Tibial nerve (tissue), 4 donors: ENCODE data around the gene LIPJ. TPM values are rescaled to one million over a fixed set of nuclear protein-coding genes. Genes with fewer than 3 reads are reported as not detected.

Source experiments
- DNase-seq, 2 donors: peaks; one replicate each; pipeline ENCODE4 v3.0.0-alpha.2; 2019; ENCODE audit warnings: low spot score in 2 of 2
- H3K27ac ChIP-seq, 4 donors: fragments of 200-600 bp; sonication (generic) in 3 of 4; one replicate each; pipeline ENCODE4 v1.5.1; 2017 to 2019; ENCODE audit warnings: mild to moderate bottlenecking in 1 of 4
- H3K27me3 ChIP-seq, 2 donors: fragments of 200-600 bp; sonication (generic) in 1 of 2; one replicate each; pipeline versions ENCODE4 v1.5.1 to v1.6.0; 2017 to 2019
- H3K36me3 ChIP-seq, 3 donors: fragments of 200-600 bp; sonication (generic); one replicate each; pipeline ENCODE4 v1.5.1; 2018 to 2019
- H3K4me1 ChIP-seq, 4 donors: fragments of 200-600 bp; sonication (generic) in 3 of 4; one replicate each; pipeline ENCODE4 v1.5.1; 2017 to 2019
- H3K4me3 ChIP-seq, 4 donors: fragments of 200-600 bp; sonication (generic) in 3 of 4; one replicate each; pipeline ENCODE4 v1.5.1; 2017 to 2019; ENCODE audit warnings: mild to moderate bottlenecking in 1 of 4, moderate library complexity in 1 of 4
- H3K9me3 ChIP-seq, 4 donors: fragments of 200-600 bp; sonication (generic) in 3 of 4; one replicate each; pipeline ENCODE4 v1.5.1; 2017 to 2019
- CTCF ChIP-seq, 5 experiments: fragments of 200-600 bp in 3 of 5; fragments of 450-650 bp in 2 of 5; sonication (generic) in 3 of 5; IDR thresholded peaks; one replicate each; pipeline ENCODE4 v1.5.1; 2016 to 2019; ENCODE audit warnings: antibody characterized with exemption in 5 of 5, mild to moderate bottlenecking in 3 of 5, moderate library complexity in 2 of 5
- EP300 ChIP-seq, 2 donors: sonication (generic); formaldehyde crosslinking; IDR thresholded peaks; one replicate each; pipeline ENCODE4 v1.6.1; 2017; ENCODE audit warnings: antibody characterized with exemption in 2 of 2, mild to moderate bottlenecking in 1 of 2
- POLR2A ChIP-seq, 2 donors: fragments of 450-650 bp; IDR thresholded peaks; one replicate each; pipeline ENCODE4 v1.6.1; 2017; ENCODE audit warnings: antibody characterized with exemption in 2 of 2, mild to moderate bottlenecking in 2 of 2, moderate library complexity in 2 of 2
- WGBS, 2 donors: methylation state at CpG; one replicate each; pipeline ENCODE4 v1.1.5; 2018; 5-methylcytosine and 5-hydroxymethylcytosine counted together
- total RNA-seq, 4 donors: library from RNA; depleted of rRNA; stranded (reverse); fragments of >200 nt; gene quantifications; one replicate each; pipeline ENCODE4 v1.1.0, GENCODE V29; 2016

LIPJ gene, protein sequence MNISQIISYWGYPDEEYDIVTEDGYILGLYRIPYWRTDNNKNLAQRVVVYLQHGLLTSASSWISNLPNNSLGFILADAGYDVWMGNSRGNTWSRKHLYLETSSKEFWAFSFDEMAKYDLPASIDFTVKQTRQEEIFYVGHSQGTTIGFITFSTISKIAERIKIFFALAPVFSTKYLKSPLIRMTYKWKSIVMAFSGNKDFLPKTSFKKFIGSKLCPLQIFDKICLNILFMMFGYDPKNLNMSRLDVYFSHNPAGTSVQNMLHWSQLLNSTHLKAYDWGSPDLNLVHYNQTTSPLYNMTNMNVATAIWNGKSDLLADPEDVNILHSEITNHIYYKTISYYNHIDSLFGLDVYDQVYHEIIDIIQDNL
- under 1 TPM in 3 of 4 donors, not detected in 1; under 0.01 to 0.87 (median 0.42) TPM for total RNA-seq

- Histone ChIP-seq H3K27me3 (no peaks in the 10 kb centered on the region), H3K27ac (no peak within 1 kb of the TSS), H3K36me3 (no peaks in the 10 kb centered on the region), H3K9me3 (no peaks in the 10 kb centered on the region), H3K4me1 (peaks cover 0 to 12% (median 0%) of the 10 kb centered on the region in 4 donors), H3K4me3 (no peak within 1 kb of the TSS)
- 94 to 95% methylated on average over 2 of the region's 2 CpGs for WGBS, 2 donors
- DNase-seq: no peak
- TF ChIP-seq EP300 (IDR thresholded peaks at IDR 0.05): no peak
- TF ChIP-seq CTCF (IDR thresholded peaks at IDR 0.05): no peak
- no peak for TF ChIP-seq POLR2A (IDR thresholded peaks at IDR 0.05)
Measured at GRCh38 chr10:88586462-88586861, at the start of gene LIPJ. Gene LIPJ, plus strand, starts transcription at chr10:88586762. Its CDS starts 3,926 bp downstream, at chr10:88590688.

DNA sequence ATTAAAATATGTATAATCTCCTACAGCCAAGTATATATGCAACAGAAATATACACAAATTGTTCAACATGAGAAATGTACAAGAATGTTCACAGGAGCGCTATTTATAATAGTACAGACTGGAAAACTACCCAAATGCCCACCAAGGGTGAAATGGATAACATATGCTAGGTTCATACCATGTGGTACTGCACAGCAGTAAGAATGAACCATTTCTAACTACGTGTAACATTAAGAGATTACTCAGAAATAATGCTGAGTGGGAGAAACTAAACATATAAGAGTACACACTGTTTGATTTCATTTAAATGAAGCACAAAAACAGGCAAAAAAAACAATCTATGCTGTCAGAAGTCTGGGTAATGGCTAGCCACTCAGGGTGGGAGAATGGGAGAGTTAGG, 49.2 kb upstream of the LIPJ start:
- no peak overlapping the region for H3K4me3 ChIP-seq
- no peaks in the 10 kb centered on the region for H3K27me3 ChIP-seq
- 64 to 72% methylated on average over 2 of the region's 2 CpGs for WGBS, 2 donors
- H3K36me3 ChIP-seq: no peaks in the 10 kb centered on the region
- peaks cover 0 to 56% (median 16%) of the 10 kb centered on the region in 4 donors for H3K4me1 ChIP-seq
- TF ChIP-seq POLR2A (IDR thresholded peaks at IDR 0.05): no peak
- no peak for TF ChIP-seq CTCF (IDR thresholded peaks at IDR 0.05)
- TF ChIP-seq EP300 (IDR thresholded peaks at IDR 0.05): no peak
- H3K27ac ChIP-seq: peak overlapping the region; percentile 32 to 91 (median 68)
- H3K9me3 ChIP-seq: no peaks in the 10 kb centered on the region
- no peak for DNase-seq

DNA sequence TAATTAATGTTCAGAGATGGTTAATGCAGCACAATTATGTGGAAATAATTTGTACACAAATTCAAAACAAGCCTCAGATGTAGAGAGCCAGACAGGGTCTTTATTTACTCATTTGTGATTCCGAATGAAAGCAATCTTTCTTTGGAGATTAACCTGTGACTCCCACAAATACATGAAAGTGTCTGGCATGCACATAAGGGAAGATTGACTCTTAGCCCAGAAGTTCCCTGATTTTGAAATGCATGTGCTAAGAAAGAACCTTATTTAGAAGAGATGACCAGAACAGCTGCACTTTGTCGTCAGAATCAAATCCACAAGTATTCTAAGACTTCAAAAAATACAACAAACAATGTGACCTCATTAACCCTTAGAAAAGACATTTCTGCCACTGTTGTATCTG, 48.5 kb upstream of the LIPJ start:
- Histone ChIP-seq H3K9me3 (no peaks in the 10 kb centered on the region), H3K27ac (peak overlapping the region; percentile 32 to 91 (median 68)), H3K27me3 (no peaks in the 10 kb centered on the region), H3K4me3 (no peak overlapping the region), H3K4me1 (peaks cover 0 to 63% (median 17%) of the 10 kb centered on the region in 4 donors), H3K36me3 (no peaks in the 10 kb centered on the region)
- no peak for TF ChIP-seq CTCF (IDR thresholded peaks at IDR 0.05)
- TF ChIP-seq EP300 (IDR thresholded peaks at IDR 0.05): peak; percentile 20 to 82
- TF ChIP-seq POLR2A (IDR thresholded peaks at IDR 0.05): no peak
- peak in 1 of 2 donors; percentile 46 for DNase-seq
- WGBS, 2 donors: 4 to 9% methylated on average over 2 of the region's 2 CpGs

- Histone ChIP-seq H3K9me3 (no peaks in the 10 kb centered on the region), H3K4me1 (peaks cover 0 to 64% (median 17%) of the 10 kb centered on the region in 4 donors), H3K4me3 (no peak overlapping the region), H3K27me3 (no peaks in the 10 kb centered on the region), H3K27ac (peak overlapping the region; percentile 29 to 91 (median 60)), H3K36me3 (no peaks in the 10 kb centered on the region)
- no peak for DNase-seq
- 43 to 52% methylated on average over 1 of the region's 1 CpG for WGBS, 2 donors
- no peak for TF ChIP-seq EP300 (IDR thresholded peaks at IDR 0.05)
- TF ChIP-seq POLR2A (IDR thresholded peaks at IDR 0.05): no peak
- TF ChIP-seq CTCF (IDR thresholded peaks at IDR 0.05): no peak
Measured at GRCh38 chr10:88540351-88540750, 46.2 kb upstream of the LIPJ start.

DNA sequence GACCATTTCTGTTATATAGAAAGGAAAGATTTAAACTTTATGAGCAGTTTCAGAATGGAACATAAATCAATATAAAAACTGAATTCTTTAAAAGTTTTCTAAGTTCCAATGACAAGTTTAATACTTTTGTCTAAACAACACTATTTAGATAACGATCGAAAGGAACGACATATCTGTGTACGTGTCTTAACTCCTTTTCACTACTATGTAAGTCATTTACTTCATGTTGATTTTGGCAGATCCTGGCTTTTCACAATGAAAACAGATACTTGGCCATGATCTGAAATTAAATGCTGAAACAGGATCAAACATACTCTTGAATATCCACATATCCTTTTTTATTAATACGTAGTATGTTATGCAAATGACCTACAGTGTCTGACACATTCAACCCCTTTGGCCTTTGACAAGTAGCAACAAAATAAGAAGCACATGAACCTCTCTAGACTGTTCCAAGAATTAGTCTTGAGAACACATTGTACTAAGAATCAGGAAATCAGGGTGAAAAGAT, 45.4 kb upstream of the LIPJ start:
- Histone ChIP-seq H3K27ac (peak overlapping the region; percentile 29 to 91 (median 74)), H3K4me3 (no peak overlapping the region), H3K4me1 (peaks cover 0 to 69% (median 17%) of the 10 kb centered on the region in 4 donors), H3K36me3 (no peaks in the 10 kb centered on the region), H3K27me3 (no peaks in the 10 kb centered on the region), H3K9me3 (no peaks in the 10 kb centered on the region)
- TF ChIP-seq POLR2A (IDR thresholded peaks at IDR 0.05) (no peak), EP300 (IDR thresholded peaks at IDR 0.05) (peak; percentile 52 to 91)
- 53 to 60% methylated on average over 5 of the region's 5 CpGs for WGBS, 2 donors
- DNase-seq: peak in 1 of 2 donors; percentile 25
